Mesenchymal stem cell (in vitro differentiated cells and primary cell): ENCODE data around the gene CACNA1C.

Experiments
- DNase-seq: peaks from one replicate; pipeline ENCODE4 v3.0.0-alpha.2; 2013
- H2AFZ ChIP-seq: one replicate; pipeline ENCODE4 v1.6.1; 2013; ENCODE audit warnings: low read depth, mild to moderate bottlenecking, control low read depth, inconsistent platforms, low read length, moderate library complexity
- H2AK5ac ChIP-seq: 2 replicates; pipeline ENCODE4 v1.6.1; 2013; ENCODE audit warnings: low read length, moderate library complexity, mild to moderate bottlenecking, inconsistent platforms; ENCODE audit not compliant: severe bottlenecking
- H2BK120ac ChIP-seq: one replicate; pipeline ENCODE4 v1.6.1; 2013; ENCODE audit warnings: low read depth, mild to moderate bottlenecking, inconsistent platforms, low read length, moderate library complexity
- H2BK12ac ChIP-seq, 2 experiments: one replicate each; pipeline ENCODE4 v1.6.1; 2013; ENCODE audit warnings: inconsistent platforms in 2 of 2, low read length in 2 of 2, mild to moderate bottlenecking in 2 of 2, moderate library complexity in 2 of 2, control low read depth in 1 of 2
- H2BK15ac ChIP-seq: one replicate; pipeline ENCODE4 v1.6.1; 2013; ENCODE audit warnings: mild to moderate bottlenecking, low read depth, inconsistent platforms; ENCODE audit not compliant: poor library complexity, severe bottlenecking
- H2BK5ac ChIP-seq: 2 replicates; pipeline ENCODE4 v1.6.1; 2013; ENCODE audit warnings: low read depth, mild to moderate bottlenecking, low read length, control low read depth, inconsistent platforms; ENCODE audit not compliant: poor library complexity, severe bottlenecking
- H3K14ac ChIP-seq, 2 experiments: one replicate each; pipeline ENCODE4 v1.6.1; 2013; ENCODE audit warnings: inconsistent platforms in 2 of 2, low read length in 2 of 2, control low read depth in 1 of 2, mild to moderate bottlenecking in 1 of 2, moderate library complexity in 1 of 2
- H3K18ac ChIP-seq, 2 experiments: one replicate each; pipeline ENCODE4 v1.6.1; 2013; ENCODE audit warnings: inconsistent platforms in 2 of 2, low read length in 2 of 2, control low read depth in 1 of 2, low read depth in 1 of 2, mild to moderate bottlenecking in 1 of 2
- H3K23ac ChIP-seq, 2 experiments: one replicate each; pipeline ENCODE4 v1.6.1; 2013; ENCODE audit warnings: inconsistent platforms in 2 of 2, low read length in 2 of 2, mild to moderate bottlenecking in 2 of 2, moderate library complexity in 2 of 2, control low read depth in 1 of 2
- H3K27ac ChIP-seq: 2 replicates; pipeline ENCODE4 v1.5.1; 2013; ENCODE audit warnings: mild to moderate bottlenecking, moderate library complexity, low read length, control low read depth, inconsistent platforms; ENCODE audit not compliant: poor library complexity, severe bottlenecking
- H3K27me3 ChIP-seq, 2 experiments: 2 replicates each; pipeline versions ENCODE4 v1.6.1 to v1.7.0; 2013; ENCODE audit warnings: low read length in 2 of 2, mild to moderate bottlenecking in 2 of 2, moderate library complexity in 2 of 2, control low read depth in 1 of 2, inconsistent platforms in 1 of 2; ENCODE audit not compliant: control insufficient read depth in 1 of 2, insufficient read depth in 1 of 2
- H3K36me3 ChIP-seq, 2 experiments: 2 replicates each; pipeline versions ENCODE4 v1.6.1 to v1.7.0; 2013; ENCODE audit warnings: low read length in 2 of 2, control low read depth in 1 of 2, inconsistent platforms in 1 of 2, low read depth in 1 of 2, mild to moderate bottlenecking in 1 of 2; ENCODE audit not compliant: insufficient read depth in 2 of 2, control insufficient read depth in 1 of 2
- H3K4ac ChIP-seq, 2 experiments: one replicate each; pipeline ENCODE4 v1.6.1; 2013; ENCODE audit warnings: inconsistent platforms in 2 of 2, low read length in 2 of 2, mild to moderate bottlenecking in 2 of 2, moderate library complexity in 2 of 2, control low read depth in 1 of 2, low read depth in 1 of 2
- H3K4me1 ChIP-seq: 2 replicates; pipeline ENCODE4 v1.6.1; 2013; ENCODE audit warnings: low read depth, low read length, control low read depth; ENCODE audit not compliant: control insufficient read depth, insufficient read depth
- H3K4me2 ChIP-seq: 2 replicates; pipeline ENCODE4 v1.6.1; 2013; ENCODE audit warnings: low read length, mild to moderate bottlenecking, inconsistent platforms; ENCODE audit not compliant: poor library complexity, severe bottlenecking
- H3K4me3 ChIP-seq, 2 experiments: 2 replicates each; pipeline versions ENCODE4 v1.5.1 to v1.7.0; 2013; ENCODE audit warnings: low read length in 2 of 2, mild to moderate bottlenecking in 2 of 2, control low read depth in 1 of 2, low read depth in 1 of 2; ENCODE audit not compliant: insufficient read depth in 1 of 2
- H3K79me1 ChIP-seq: replicated peaks from 2 replicates; pipeline ENCODE4 v1.6.1; 2013; ENCODE audit warnings: mild to moderate bottlenecking, control low read depth, low read length, inconsistent platforms; ENCODE audit not compliant: poor library complexity, severe bottlenecking
- H3K9ac ChIP-seq: 2 replicates; pipeline ENCODE4 v1.7.0; 2013; ENCODE audit warnings: mild to moderate bottlenecking, low read length, moderate library complexity
- H3K9me3 ChIP-seq: 2 replicates; pipeline ENCODE4 v1.7.0; 2013; ENCODE audit warnings: mild to moderate bottlenecking, low read length; ENCODE audit not compliant: control insufficient read depth
- H4K8ac ChIP-seq: one replicate; pipeline ENCODE4 v1.6.1; 2013; ENCODE audit warnings: inconsistent platforms, mild to moderate bottlenecking, low read length, moderate library complexity
- H4K91ac ChIP-seq: one replicate; pipeline ENCODE4 v1.6.1; 2013; ENCODE audit warnings: mild to moderate bottlenecking, low read length, inconsistent platforms
- WGBS: methylation state at CpG from one replicate; pipeline ENCODE4 v1.1.7; 2013; ENCODE audit warnings: mixed read lengths; 5-methylcytosine and 5-hydroxymethylcytosine counted together

CACNA1C gene

DNA sequence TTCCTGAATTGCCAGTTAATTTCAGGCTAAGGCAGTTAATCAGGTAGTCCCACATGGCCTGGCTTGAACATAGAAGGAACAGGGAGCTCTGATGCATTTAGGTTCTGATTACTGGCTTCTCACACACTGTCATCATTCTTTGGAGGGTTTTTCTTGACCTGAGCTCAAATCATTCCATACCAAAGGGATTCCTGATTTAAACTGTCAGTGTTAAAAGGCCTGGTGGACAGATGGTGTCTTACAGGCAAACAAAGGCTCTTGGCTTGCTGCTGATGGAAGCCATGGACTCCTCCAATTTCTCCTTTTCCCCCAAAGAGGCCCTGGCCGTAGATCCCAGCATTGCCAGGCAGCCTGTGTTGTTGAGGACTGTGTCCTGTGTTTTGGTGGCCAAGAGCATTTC lies 30.2 kb downstream of the CACNA1C start:
- no peak overlapping the region for H3K14ac ChIP-seq
- no peak overlapping the region for H2BK12ac ChIP-seq
- no peak overlapping the region for H2BK120ac ChIP-seq
- no peak overlapping the region for H3K27ac ChIP-seq
- no peak overlapping the region for H4K91ac ChIP-seq
- H2AFZ ChIP-seq = no peak overlapping the region
- peak overlapping the region; percentile 51 for H4K8ac ChIP-seq
- H3K36me3 ChIP-seq = no peaks in the 10 kb centered on the region
- H3K4me2 ChIP-seq = no peak overlapping the region
- DNase-seq = no peak
- no peak overlapping the region for H3K23ac ChIP-seq
- peaks cover 3% of the 10 kb centered on the region for H3K4me1 ChIP-seq
- H3K79me1 ChIP-seq = no peaks in the 10 kb centered on the region
- H3K4me3 ChIP-seq = no peak overlapping the region
- no peak overlapping the region for H2AK5ac ChIP-seq
- H3K9me3 ChIP-seq = peaks cover 13% of the 10 kb centered on the region
- H3K9ac ChIP-seq = no peak overlapping the region
- WGBS = 92% methylated on average over 1 of the region's 1 CpG
- no peak overlapping the region for H3K4ac ChIP-seq
- H2BK5ac ChIP-seq = no peak overlapping the region
- H2BK15ac ChIP-seq = no peak overlapping the region
- H3K27me3 ChIP-seq = peaks cover 0 to 27% of the 10 kb centered on the region in 2 experiments
- H3K18ac ChIP-seq = no peak overlapping the region

DNA sequence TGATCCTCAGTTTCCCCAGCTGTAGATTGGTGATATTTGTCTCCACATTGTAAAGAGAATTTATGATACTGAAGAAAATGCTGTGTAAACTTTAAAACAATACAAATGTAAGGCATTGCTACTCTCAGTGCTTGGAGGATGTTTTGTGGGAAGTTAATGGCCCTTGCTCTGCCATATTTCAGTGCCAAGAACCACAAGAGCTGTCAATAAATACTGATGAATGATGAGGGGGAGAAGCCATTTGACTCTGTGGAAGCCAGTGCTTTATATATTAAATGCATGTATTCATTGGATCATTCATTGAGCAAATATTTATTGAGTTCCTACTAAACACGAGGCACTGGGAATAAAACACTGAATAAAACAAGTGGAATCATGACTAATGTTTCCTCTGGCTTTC lies 30.8 kb downstream of the CACNA1C start:
- Histone ChIP-seq H3K23ac (no peak overlapping the region), H3K18ac (no peak overlapping the region), H3K27ac (no peak overlapping the region), H2AK5ac (no peak overlapping the region), H2BK120ac (no peak overlapping the region), H2BK15ac (no peak overlapping the region), H3K4me1 (peaks cover 3% of the 10 kb centered on the region), H2BK12ac (no peak overlapping the region), H2BK5ac (no peak overlapping the region), H3K36me3 (no peaks in the 10 kb centered on the region), H2AFZ (no peak overlapping the region), H3K4ac (no peak overlapping the region), H3K79me1 (no peaks in the 10 kb centered on the region), H4K91ac (no peak overlapping the region), H4K8ac (no peak overlapping the region), H3K4me2 (no peak overlapping the region), H3K9ac (no peak overlapping the region), H3K4me3 (no peak overlapping the region), H3K9me3 (peaks cover 13% of the 10 kb centered on the region), H3K27me3 (peaks cover 0 to 27% of the 10 kb centered on the region in 2 experiments), H3K14ac (no peak overlapping the region)
- DNase-seq = no peak
- no CpG with 5 or more reads among the region's 1 CpG for WGBS

DNA sequence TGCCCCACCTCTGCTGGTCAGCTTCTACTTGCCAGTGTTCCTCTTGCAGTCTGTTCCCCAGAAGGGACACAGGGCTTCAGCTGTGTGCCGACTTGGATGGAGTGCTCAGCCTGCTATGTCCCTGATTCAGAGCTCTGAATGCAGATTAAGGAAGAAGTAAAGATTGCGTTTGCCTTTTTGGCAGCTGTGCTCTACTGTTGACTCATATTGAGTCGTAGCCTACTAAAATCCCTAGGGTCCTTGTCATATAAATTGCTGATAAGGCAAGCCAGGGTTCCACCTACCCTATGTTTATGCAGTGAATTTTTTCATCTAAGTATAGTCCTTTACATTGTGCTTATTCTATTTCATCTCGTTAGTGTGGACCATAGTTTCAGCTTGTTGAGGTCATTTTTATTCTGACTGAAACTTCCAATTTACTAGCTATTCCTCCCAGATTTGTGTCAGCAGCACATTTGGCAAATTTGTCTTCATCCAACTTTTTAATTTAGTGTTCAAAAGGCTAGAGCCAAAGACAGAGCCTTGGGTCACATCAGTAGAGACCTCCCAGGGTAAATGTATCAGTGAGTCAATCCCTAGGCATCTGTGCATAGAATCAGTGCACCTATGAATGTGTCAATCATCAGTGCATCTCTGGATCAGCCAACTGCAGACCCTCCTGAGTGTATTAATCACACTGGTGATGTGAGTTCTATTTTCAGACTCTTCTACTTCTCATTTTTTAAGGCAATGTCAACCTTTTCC lies 31.9 kb downstream of the CACNA1C start:
- no peak overlapping the region for H4K91ac ChIP-seq
- H3K14ac ChIP-seq = peak overlapping the region in 1 of 2 experiments; percentile 71
- H2BK5ac ChIP-seq = no peak overlapping the region
- H3K23ac ChIP-seq = no peak overlapping the region
- H3K27me3 ChIP-seq = peaks cover 0 to 27% of the 10 kb centered on the region in 2 experiments
- no peak overlapping the region for H4K8ac ChIP-seq
- no peak overlapping the region for H2BK12ac ChIP-seq
- H3K4me3 ChIP-seq = peak overlapping the region in 1 of 2 experiments; percentile 38
- no peak overlapping the region for H3K18ac ChIP-seq
- no peak overlapping the region for H3K4ac ChIP-seq
- H2BK120ac ChIP-seq = no peak overlapping the region
- DNase-seq = peak; percentile 32
- peaks cover 3% of the 10 kb centered on the region for H3K4me1 ChIP-seq
- no peak overlapping the region for H2AFZ ChIP-seq
- no peaks in the 10 kb centered on the region for H3K79me1 ChIP-seq
- H2AK5ac ChIP-seq = no peak overlapping the region
- H3K36me3 ChIP-seq = no peaks in the 10 kb centered on the region
- no peak overlapping the region for H3K27ac ChIP-seq
- peak overlapping the region; percentile 66 for H3K9ac ChIP-seq
- 46% methylated on average over 3 of the region's 4 CpGs for WGBS
- peaks cover 7% of the 10 kb centered on the region for H3K9me3 ChIP-seq
- no peak overlapping the region for H3K4me2 ChIP-seq
- H2BK15ac ChIP-seq = no peak overlapping the region

DNA sequence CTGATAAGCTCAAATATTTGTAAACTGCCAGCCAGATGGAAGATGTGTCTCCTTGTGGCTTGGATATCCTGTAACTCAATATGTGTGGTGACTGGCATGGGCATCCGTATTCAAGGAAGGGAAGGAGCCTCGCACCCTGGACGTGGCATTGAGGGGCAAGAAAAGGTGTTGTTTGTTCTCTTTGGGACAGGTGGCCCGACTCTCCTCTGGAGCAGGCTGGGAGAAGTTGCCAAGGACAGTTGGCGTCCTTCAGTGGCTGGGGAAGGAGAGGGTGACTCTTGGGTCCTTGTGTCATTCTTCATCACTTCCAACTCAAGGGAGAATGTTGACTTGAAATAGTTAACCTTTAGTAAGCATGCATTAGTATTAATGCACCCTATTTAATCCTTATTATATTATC lies 39.6 kb downstream of the CACNA1C start:
- no peak overlapping the region for H3K4ac ChIP-seq
- H3K27ac ChIP-seq = no peak overlapping the region
- H4K8ac ChIP-seq = no peak overlapping the region
- peaks cover 2% of the 10 kb centered on the region for H3K4me1 ChIP-seq
- no peak overlapping the region for H2BK15ac ChIP-seq
- no peak overlapping the region for H3K4me2 ChIP-seq
- H2BK120ac ChIP-seq = no peak overlapping the region
- H3K23ac ChIP-seq = no peak overlapping the region
- H2AK5ac ChIP-seq = no peak overlapping the region
- no peak overlapping the region for H4K91ac ChIP-seq
- no peak overlapping the region for H3K4me3 ChIP-seq
- H3K36me3 ChIP-seq = no peaks in the 10 kb centered on the region
- no peak overlapping the region for H2BK12ac ChIP-seq
- DNase-seq = no peak
- 89% methylated on average over 4 of the region's 5 CpGs for WGBS
- H3K14ac ChIP-seq = no peak overlapping the region
- no peak overlapping the region for H3K18ac ChIP-seq
- H3K9me3 ChIP-seq = no peaks in the 10 kb centered on the region
- H3K9ac ChIP-seq = no peak overlapping the region
- H2BK5ac ChIP-seq = no peak overlapping the region
- H3K79me1 ChIP-seq = peaks cover 3% of the 10 kb centered on the region
- peaks cover 0 to 31% of the 10 kb centered on the region in 2 experiments for H3K27me3 ChIP-seq
- no peak overlapping the region for H2AFZ ChIP-seq
